HUDEP-2 (cell line): ENCODE measurements around the gene TMEM259.

Source experiments
- DNase-seq, 76 experiments: peaks; one replicate each; lab custom pipeline; 2025; ENCODE audit not compliant: unreplicated experiment in 76 of 76; lab: John Stamatoyannopoulos, UW

Gene TMEM259

GRCh38 chr19:1004803-1005664, 15.9 kb downstream of the TMEM259 start:
- DNase-seq, result no peak

GRCh38 chr19:1004204-1004802, 16.6 kb downstream of the TMEM259 start:
- no peak for DNase-seq

- no peak for DNase-seq
Measured at GRCh38 chr19:1003283-1003682, 17.6 kb downstream of the TMEM259 start.

GRCh38 chr19:1002600-1002999, 18.3 kb downstream of the TMEM259 start:
- no peak for DNase-seq

GRCh38 chr19:1001538-1002166, 19.3 kb downstream of the TMEM259 start:
- peak in 42 of 76 experiments; percentile 6 to 81 (median 46) for DNase-seq

- no peak for DNase-seq
Measured at GRCh38 chr19:1000591-1001537, 20.1 kb downstream of the TMEM259 start.

GRCh38 chr19:1000095-1000494, 20.8 kb downstream of the TMEM259 start, which contains the start of gene GRIN3B:
GRIN3B (plus strand) TSS chr19:1000419; CDS start chr19:1000438, 19 bp downstream.
- DNase-seq, result peak in 57 of 76 experiments; percentile 9 to 77 (median 52)

GRCh38 chr19:999379-999719, 21.6 kb downstream of the TMEM259 start:
- no peak for DNase-seq

- peak in 1 of 76 experiments; percentile 14 for DNase-seq
Measured at GRCh38 chr19:998064-998463, 22.9 kb downstream of the TMEM259 start.

- peak in 32 of 76 experiments; percentile 11 to 55 (median 36) for DNase-seq
Measured at GRCh38 chr19:996051-996838, 24.7 kb downstream of the TMEM259 start.

GRCh38 chr19:995051-995827, 25.7 kb downstream of the TMEM259 start:
- DNase-seq, result peak in 37 of 76 experiments; percentile 12 to 71 (median 43)

- DNase-seq, result no peak
Measured at GRCh38 chr19:994516-994915, 26.4 kb downstream of the TMEM259 start.

- peak in 1 of 76 experiments; percentile 9 for DNase-seq
Measured at GRCh38 chr19:993831-994393, 27.0 kb downstream of the TMEM259 start.

GRCh38 chr19:993361-993830, 27.5 kb downstream of the TMEM259 start:
- DNase-seq, result no peak

GRCh38 chr19:992670-993055, 28.3 kb downstream of the TMEM259 start:
- no peak for DNase-seq

GRCh38 chr19:991932-992669, 28.8 kb downstream of the TMEM259 start:
- no peak for DNase-seq

GRCh38 chr19:991174-991931, 29.6 kb downstream of the TMEM259 start:
- peak in 55 of 76 experiments; percentile 8 to 92 (median 73) for DNase-seq
